Measurements from ENCODE around the gene CABLES1. TPM values are rescaled to one million over a fixed set of nuclear protein-coding genes. Genes with fewer than 3 reads are reported as not detected.
"Not testable (repeated sequence)": the region's sequence is repeated elsewhere in the genome, so short reads cannot be mapped to it uniquely, and the experiment has no call there.

The CABLES1 gene
- total RNA-seq = 17.0 and 28.5 TPM in 2 replicates

DNA sequence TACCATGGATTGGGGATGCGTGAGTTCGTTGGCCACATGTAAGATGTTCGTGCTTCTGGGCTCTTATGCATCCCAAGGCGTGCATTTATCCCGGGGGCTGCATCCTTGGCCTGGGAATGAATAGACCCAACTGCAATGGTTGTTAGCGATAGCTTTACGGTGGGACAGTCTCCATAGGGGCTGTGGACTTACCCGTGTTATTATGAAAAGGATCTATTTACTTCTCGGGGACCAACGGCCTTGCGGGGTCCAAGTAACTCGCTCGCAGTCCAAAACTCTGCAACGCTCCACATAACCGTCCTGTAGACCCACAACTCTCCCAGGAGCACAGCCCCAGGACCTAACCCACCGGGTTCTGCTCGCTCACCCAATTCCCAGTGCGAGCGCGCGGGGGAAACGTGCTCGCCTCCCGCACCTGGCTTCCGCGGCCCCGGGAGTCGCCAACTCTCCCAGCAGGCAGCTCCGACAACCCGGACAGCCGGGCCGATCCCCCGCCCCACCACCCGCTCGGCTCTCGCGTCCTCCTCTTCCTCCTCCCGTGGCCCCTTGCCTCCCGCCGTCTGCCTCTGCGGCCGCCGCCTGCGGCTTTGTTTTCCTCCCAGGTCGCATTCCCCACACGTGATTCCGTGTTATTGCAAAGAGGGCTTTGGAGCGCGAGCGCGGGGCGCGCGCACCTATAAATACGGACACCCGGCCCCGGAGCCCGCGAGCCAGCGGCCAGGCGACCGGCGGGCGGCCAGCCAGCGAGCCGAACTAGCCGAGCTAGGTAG is at the start of gene CABLES1:
Gene CABLES1 (plus strand): TSS at position 706 of the 770 bp plus-strand sequence. CDS start 278 bp downstream, outside the sequence.
- DNase-seq (ENCODE audit: low read depth, low spot score) = no peak

DNA sequence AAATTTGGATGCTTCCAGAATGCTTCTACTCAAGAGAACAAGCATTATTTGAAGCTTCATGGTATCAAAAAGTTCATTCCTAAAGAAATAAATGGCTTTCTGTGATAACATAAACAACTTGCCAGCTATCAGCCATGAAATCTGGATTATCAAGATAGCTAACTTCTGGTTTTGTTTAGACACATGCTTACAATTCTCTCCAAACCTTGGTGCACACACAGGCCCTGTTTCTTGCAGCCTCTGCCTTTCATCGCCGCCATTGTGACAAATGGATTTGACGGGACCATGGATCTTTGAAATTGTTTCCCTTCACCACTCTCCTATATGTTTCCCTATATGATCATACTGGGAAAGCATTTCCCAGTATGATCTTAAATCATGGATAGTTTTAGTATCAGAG is 47.9 kb upstream of the CABLES1 start:
- DNase-seq (ENCODE audit: low read depth, low spot score) = no peak

- no peak for DNase-seq (ENCODE audit: low read depth, low spot score)
Measured at GRCh38 chr18:23088310-23088709, 47.0 kb upstream of the CABLES1 start.

DNA sequence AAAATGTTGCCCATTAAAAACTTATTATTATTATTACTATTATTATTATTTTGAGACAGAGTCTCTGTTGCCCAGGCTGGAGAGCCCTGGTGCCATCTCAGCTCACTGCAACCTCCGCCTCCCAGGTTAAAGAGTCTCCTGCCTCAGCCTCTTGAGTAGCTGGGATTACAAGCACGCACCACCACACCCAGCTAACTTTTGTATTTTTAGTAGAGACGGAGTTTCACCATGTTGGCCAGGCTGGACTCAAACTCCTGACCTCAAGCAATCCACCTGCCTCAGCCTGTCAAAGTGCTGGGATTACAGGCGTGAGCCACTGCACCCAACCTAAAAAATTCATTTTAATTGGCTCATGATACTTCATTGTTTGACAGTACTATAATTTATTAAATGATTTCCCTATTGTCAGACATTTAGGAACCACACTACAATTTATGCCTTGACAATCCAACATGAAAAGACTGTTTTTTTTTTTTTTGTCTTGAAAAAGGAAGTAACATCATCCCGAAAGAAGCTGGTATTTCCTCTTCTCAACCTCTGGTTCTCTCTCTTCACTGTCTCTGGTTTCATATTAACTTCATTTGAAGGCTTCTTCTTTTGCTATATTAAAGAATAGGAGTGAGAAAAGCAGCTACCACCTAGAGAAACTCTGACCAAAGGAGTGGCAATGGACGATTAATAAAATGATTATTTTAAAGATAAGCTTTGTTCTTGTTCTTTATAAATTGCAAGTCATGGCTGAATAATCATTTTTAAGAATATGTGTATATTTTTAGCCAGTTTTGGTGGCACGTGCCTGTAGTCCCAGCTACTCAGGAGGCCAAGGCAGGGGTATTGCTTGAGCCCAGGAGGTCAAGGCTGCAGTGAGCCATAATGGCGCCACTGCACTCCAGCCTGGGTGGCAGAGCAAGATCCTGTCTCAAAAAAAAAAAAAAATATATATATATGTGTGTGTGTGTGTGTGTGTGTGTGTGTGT is 44.0 kb upstream of the CABLES1 start:
- peak; percentile 45 for DNase-seq (ENCODE audit: low read depth, low spot score)

GRCh38 chr18:23092121-23092520 is 43.2 kb upstream of the CABLES1 start:
- DNase-seq (ENCODE audit: low read depth, low spot score) = no peak

GRCh38 chr18:23093130-23093529 is 42.2 kb upstream of the CABLES1 start:
- not testable (repeated sequence) for DNase-seq (ENCODE audit: low read depth, low spot score)

DNA sequence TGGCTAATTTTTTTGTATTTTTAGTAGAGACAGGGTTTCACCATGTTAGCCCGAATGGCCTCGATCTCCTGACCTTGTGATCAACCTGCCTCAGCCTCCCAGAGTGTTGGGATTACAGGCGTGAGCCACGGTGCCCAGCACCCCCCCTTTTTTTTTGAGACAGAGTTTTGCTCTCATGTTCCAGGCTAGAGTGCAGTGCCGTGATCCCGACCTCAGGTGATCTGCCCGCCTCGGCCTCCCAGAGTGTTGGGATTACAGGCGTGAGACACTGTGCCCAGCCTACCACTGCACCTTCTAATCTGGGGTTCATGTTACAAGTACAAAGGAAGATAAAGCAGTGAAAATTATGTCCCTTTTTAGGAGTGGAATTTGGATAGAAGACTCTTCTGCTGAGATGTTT is 41.5 kb upstream of the CABLES1 start:
- no peak for DNase-seq (ENCODE audit: low read depth, low spot score)

- no peak for DNase-seq (ENCODE audit: low read depth, low spot score)
Measured at GRCh38 chr18:23094411-23095190, 40.7 kb upstream of the CABLES1 start.

GRCh38 chr18:23095463-23095862 is 39.8 kb upstream of the CABLES1 start:
- no peak for DNase-seq (ENCODE audit: low read depth, low spot score)

- not testable (repeated sequence) for DNase-seq (ENCODE audit: low read depth, low spot score)
Measured at GRCh38 chr18:23097016-23097415, 38.3 kb upstream of the CABLES1 start.

DNA sequence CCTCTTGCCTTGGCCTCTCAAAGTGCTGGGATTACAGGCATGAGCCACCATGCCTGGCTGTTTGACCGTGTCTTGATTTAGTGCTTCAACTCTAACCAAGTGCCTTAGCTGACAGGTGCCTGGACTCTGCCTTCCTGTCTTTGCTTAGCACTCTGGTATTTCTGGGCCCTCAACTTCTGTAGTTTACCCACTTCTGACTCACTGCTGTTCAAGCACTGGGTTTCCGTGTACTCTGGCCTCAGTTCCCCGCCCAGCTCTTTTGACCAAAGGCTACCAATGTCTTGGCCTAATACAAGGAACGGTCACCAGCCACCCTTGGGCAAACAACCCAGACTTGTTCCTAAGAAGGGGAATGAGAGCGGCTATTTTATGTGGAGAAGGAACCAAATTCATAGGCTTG is 35.7 kb upstream of the CABLES1 start:
- no peak for DNase-seq (ENCODE audit: low read depth, low spot score)

DNA sequence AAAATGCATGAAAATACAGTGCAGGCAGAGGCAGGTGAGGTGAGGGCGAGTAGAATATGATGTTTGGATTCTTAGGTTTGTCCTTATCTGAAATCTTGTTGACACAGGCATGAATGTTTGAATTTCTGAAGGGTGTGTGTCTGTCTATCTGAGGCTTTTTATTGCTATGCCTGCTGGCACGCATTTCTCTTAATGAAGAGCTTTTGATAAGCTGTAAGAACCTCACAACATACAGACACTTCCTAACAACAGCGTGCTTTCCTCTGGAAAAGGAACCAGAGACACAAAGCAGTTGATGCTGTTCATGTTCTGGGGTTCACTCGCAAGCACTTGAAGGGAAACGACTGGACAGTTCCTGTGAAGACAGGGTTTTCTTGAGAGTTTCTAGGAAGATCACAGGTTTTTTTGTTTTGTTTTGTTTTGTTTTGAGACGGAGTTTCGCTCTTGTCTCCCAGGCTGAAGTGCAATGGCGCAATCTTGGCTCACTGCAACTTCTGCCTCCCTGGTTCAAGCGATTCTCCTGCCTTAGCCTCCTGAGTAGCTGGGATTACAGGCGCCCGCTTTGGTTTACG is 33.3 kb upstream of the CABLES1 start:
- DNase-seq (ENCODE audit: low read depth, low spot score) = no peak

GRCh38 chr18:23102493-23103261 is 32.6 kb upstream of the CABLES1 start:
- DNase-seq (ENCODE audit: low read depth, low spot score) = no peak

GRCh38 chr18:23103449-23103848 is 31.8 kb upstream of the CABLES1 start:
- no peak for DNase-seq (ENCODE audit: low read depth, low spot score)

GRCh38 chr18:23105030-23105429 is 30.3 kb upstream of the CABLES1 start:
- DNase-seq (ENCODE audit: low read depth, low spot score) = no peak

- no peak for DNase-seq (ENCODE audit: low read depth, low spot score)
Measured at GRCh38 chr18:23105581-23106219, 29.6 kb upstream of the CABLES1 start.

DNA sequence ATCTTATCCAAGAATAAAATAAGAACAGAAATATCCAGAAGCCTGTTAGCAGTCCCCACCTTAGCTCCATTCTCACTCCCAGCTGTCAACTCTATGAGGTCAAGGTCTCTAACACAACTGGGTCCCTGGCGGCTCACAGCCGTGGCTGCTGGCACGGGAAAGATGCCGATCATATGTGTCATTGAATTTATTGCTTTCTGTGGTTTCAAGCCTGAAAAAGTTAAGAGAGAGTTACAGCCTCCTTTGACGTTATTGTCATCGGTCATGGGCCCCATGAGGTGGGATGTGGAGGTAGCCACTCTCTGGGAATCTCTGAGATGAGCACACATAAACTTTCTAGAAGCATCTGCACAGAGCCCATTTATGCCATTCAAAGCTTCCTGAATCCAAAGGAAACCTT is 28.7 kb upstream of the CABLES1 start:
- no peak for DNase-seq (ENCODE audit: low read depth, low spot score)

GRCh38 chr18:23107718-23108117 is 27.6 kb upstream of the CABLES1 start:
- DNase-seq (ENCODE audit: low read depth, low spot score) = no peak

DNA sequence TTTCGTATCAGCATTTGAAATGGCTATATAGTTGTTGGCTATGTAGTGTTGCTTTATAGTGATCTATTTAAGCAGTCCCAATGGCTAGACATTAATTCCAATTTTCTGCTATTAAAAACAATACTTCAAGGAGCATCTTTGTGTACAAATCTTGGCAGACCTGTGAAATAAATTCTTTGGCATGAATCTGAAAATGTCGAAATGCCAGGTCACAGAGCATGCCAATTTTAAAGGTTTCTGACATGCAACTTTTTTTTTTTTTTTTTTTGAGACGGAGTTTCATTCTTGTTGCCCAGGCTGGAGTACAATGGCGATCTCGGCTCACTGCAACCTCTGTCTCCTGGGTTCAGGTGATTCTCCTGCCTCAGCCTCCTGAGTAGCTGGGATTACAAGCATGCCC is 26.8 kb upstream of the CABLES1 start:
- no peak for DNase-seq (ENCODE audit: low read depth, low spot score)

GRCh38 chr18:23109163-23109562 is 26.1 kb upstream of the CABLES1 start:
- not testable (repeated sequence) for DNase-seq (ENCODE audit: low read depth, low spot score)

All from pulmonary artery endothelial cell (primary cell).